OCI-M2 (cell line): ENCODE measurements around the gene ARSI.
A peak's percentile ranks its signal among the peaks of the same experiment; 100 is the strongest.

Source experiments
- DNase-seq: peaks from one replicate; lab custom pipeline; 2025; ENCODE audit not compliant: unreplicated experiment; lab: John Stamatoyannopoulos, UW

The ARSI gene

GRCh38 chr5:150294551-150295071, 8.1 kb downstream of the ARSI start:
- no peak for DNase-seq

DNA sequence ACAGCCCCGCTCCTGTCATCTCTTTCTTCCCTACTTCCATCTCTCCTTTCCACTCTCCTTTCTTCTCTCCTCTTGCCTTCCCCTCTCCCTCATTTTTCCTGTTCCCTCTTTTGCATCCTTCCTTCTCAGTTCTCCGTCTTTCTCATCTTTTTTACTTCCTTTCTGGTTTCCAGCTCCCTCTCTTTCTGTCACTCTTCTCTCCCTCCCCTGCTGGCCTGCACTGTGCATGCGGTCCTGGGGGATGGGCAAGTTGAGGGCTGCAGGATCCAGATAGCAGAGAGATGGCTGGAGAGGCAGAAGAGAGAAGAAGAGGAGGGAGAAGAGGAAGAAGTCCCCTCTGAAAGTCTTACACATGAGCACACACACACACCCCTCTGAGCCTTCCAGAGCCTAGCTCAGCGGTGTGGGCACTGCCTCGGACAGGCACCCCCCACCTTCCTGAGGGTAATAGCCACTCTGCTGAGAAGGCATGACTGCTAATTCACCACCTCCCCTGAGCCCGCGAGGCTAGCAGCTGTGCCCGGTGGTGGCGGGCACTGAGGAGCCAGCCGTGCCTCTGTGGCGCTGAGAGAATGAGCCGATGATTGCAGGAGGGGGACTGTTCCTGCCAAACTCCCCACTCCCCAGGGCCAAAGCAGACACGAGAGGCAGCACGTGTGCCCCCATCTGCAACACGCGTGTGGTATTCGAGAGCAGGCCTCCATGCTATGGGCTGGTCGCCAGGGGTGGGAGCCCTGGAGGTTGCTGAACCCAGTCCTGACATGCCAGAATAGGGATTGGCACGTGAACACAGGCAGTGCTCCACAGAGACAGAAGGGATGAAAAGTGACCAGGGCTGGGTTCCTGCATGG, 9.4 kb downstream of the ARSI start:
- DNase-seq = peak; percentile 23

- DNase-seq = no peak
Measured at GRCh38 chr5:150291388-150292385, 11.0 kb downstream of the ARSI start.

- no peak for DNase-seq
Measured at GRCh38 chr5:150289551-150290390, 12.9 kb downstream of the ARSI start, which contains the start of gene CAMK2A. Gene CAMK2A (minus strand): TSS chr5:150289773. CDS start chr5:150289625, 148 bp downstream.

GRCh38 chr5:150288791-150289190, 13.9 kb downstream of the ARSI start:
- no peak for DNase-seq

DNA sequence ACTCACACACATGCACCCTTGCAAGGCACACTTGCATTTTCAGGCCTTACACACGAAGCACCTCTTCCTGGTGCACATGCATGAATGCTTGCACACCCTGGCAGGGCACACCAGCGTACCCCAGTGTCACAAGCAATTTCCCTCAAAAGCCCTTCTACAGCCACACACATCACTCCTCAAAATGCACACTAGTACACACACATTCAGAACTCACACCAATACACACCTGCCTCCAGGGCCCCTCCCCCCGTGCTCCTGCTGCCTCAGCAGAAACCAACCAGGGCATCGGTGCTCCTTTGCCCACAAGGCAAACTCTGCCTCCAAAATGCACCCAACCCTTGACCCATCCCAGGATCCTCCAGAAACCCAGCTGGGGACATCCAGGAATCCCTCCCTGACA, 14.3 kb downstream of the ARSI start:
- no peak for DNase-seq

DNA sequence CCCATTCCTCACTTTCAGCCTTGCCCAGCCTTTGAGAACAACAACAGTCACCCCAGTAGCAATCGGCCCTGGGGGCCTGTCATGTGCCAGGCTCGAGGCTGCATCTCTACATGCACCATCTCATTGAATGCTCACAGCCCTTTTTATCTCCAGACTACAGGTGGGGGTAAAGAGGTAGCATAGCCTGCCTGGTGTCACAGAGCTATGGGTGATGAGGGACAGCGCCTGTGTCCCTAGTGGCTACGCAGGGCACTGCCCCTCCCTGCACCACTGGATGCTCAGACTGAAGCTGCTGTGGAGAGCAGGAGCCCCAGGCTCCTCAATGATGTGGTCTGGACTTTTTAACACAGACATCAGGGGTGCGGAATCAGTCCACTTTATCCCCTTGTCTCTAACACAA, 15.9 kb downstream of the ARSI start:
- DNase-seq = no peak

GRCh38 chr5:150285114-150285513, 17.6 kb downstream of the ARSI start:
- no peak for DNase-seq

- DNase-seq = no peak
Measured at GRCh38 chr5:150284311-150284710, 18.4 kb downstream of the ARSI start.

GRCh38 chr5:150283904-150284303, 18.8 kb downstream of the ARSI start:
- no peak for DNase-seq

- DNase-seq = no peak
Measured at GRCh38 chr5:150281987-150282386, 20.7 kb downstream of the ARSI start.

DNA sequence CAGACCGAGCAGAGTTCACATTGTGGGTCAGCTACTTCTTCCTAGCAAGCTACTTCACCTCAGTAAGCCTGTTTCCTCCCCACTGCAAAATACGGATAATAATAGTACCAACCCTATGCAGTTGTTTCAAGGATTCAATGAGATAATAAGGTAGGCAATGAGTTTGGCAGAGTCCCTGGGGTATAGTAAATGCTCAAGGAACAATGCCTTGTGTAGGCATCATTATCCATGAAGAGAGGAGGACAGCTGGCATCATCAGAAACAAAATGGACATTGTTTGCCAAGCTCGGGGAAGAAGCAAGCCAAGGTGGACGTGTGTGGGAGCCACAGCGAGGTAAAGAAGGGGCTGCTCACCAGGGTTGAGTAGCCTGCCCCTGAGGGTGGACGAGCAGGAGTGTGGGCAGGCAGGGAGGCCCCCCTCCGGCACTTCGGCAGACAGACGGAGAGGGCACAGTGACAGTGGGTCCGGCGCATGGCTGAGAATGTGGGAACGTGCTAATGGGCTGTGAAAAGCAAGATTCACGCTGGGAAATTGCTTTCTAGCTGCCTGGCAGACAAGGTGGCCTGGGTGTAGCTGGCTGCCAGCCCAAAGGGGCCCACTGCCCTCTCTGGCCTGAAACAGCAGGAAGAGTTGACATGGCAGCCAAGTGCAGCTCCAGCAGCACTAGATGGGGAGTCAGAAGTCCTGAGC, 23.2 kb downstream of the ARSI start:
- DNase-seq = no peak

- no peak for DNase-seq
Measured at GRCh38 chr5:150278916-150279315, 23.8 kb downstream of the ARSI start.

DNA sequence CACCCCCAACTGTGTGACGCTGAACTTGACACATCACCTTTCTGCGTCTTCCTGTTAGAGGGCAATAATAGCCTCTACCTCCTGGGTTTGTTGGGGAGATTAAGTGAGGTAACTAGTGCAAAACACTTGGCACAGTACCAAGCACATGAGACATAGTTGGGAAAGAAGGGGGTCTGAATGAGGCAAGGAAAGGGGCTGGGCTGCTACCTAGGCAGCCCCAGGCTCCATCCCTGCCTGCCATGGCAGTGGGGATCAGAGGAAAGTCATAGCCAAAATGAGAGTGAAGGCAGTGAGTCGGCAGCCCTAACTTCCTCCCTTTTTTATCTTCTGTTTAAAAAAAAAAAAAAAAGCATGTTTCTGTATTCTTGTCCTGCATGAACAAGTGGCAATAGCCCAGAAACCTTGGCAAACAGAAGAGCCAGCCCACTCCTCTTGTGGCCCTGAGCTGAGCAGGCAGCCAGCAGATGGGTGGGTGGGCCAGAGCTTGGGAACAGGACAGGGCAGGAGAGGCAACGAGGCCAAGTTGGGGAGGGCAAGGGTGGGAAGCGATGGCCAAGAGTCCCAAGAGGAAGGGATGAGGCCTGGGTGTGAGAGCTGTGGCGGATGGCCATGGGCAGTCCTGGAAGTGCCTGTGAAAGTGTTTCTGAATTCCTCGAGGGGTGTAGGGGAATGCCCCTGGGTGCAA, 24.5 kb downstream of the ARSI start:
- DNase-seq = no peak

DNA sequence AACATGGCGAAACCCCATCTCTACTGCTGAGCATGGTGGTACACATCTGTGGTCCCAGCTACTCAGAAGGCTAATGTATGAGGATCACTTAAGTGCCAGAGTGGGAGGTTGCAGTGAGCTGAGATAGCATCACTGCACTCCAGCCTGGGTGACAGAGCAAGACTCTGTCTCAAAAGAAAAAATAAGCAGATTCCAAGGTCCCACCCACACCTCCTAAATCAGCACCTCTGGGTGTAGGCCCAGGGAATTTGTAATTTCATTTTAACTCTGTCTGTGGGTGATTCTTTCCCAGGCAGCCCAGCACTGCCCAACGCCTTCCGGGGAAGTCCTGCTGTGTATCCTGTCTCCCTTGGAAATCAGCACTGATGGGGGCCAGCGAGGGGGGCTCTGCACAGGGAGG, 25.7 kb downstream of the ARSI start:
- DNase-seq = no peak

- no peak for DNase-seq
Measured at GRCh38 chr5:150274811-150275210, 27.9 kb downstream of the ARSI start.

- no peak for DNase-seq
Measured at GRCh38 chr5:150272531-150272930, 30.2 kb downstream of the ARSI start.

DNA sequence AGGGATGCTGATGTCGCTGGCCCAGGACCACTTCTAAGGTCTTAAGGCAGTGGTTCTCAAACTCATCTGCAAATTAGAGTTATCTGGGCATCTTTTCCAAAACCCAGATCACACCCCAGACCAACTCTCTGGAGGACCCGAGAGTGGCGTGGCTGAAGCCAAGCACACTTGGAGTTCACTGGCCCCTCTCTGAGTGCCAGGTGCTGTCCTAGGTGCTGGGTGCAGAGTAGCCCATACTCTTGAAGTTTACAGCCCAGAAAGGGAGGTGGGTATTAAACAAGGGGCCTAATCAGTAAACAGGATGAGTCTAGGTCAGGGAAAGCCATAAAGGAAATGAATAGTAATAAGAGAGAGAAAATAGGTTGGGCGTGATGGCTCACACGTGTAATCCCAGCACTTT, 30.8 kb downstream of the ARSI start:
- DNase-seq = no peak

- no peak for DNase-seq
Measured at GRCh38 chr5:150271296-150271692, 31.4 kb downstream of the ARSI start.
